Smooth muscle cell of the brain vasculature (primary cell): Measurements from ENCODE around the gene PPIL6.

Source experiments
- DNase-seq: peaks from one replicate; pipeline ENCODE4 v3.0.0-alpha.2; 2012; ENCODE audit warnings: low read depth, low spot score

Gene PPIL6

GRCh38 chr6:109363753-109364152, 76.7 kb downstream of the PPIL6 start:
- DNase-seq = no peak

GRCh38 chr6:109362102-109362884, 78.1 kb downstream of the PPIL6 start:
- DNase-seq = no peak

DNA sequence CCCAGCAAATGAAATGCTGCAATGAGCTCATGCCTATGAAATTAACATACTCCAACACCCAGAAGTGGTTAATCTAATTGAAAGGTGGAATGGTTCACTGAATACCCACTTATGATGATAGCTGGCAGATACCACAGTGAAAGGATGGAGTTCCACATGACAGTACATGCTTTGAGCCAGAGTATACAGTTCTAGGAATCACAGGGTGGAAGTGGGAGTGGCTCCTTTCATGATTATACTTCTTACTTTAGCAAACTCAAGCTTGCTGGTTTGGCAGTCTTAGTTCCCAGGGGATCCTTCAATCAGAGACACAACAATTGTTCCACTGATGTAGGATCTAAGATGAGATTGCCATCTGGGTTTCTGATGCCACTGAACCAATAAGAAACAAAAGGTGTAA, 79.6 kb downstream of the PPIL6 start:
- DNase-seq = no peak

- no peak for DNase-seq
Observed at GRCh38 chr6:109360281-109360680, 80.1 kb downstream of the PPIL6 start.

DNA sequence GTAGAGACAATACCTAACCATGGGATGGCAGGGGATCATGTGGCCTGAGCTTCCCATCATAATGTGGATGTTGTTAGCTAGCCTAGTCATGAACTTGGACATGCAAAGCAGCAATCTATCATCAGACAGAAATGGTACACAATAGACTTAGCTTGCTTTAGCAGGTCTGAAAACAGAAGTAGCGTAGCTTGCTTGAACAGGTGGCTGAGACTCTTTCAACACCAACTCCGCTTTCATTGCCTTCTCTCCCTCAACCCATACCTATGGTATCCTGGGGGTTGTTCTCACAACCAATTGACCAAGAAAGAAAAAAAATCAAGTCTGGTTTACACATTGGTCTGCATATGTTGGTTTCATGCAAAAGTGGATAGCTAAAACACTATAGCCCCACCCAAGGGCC, 81.2 kb downstream of the PPIL6 start:
- DNase-seq = no peak

DNA sequence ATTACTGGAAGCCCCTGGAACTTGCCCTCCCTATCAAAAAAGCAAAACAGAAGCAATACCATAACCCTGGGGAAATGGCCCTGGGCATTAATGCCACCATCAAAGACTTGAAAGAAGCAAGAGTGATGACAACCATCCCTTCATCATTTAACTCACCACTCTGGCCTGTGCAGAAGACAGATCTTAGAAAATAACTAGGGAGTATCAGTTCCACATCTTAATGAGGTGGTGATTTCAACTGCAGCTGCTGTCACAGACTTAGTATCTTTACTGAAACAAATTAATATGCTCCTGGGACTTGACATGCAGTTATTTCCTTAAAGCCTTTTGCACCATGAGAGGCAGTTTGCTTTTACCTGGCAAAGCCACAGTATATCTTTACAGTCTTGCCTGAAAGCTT, 82.2 kb downstream of the PPIL6 start:
- DNase-seq = no peak

- DNase-seq = no peak
Observed at GRCh38 chr6:109356237-109356636, 84.2 kb downstream of the PPIL6 start.

DNA sequence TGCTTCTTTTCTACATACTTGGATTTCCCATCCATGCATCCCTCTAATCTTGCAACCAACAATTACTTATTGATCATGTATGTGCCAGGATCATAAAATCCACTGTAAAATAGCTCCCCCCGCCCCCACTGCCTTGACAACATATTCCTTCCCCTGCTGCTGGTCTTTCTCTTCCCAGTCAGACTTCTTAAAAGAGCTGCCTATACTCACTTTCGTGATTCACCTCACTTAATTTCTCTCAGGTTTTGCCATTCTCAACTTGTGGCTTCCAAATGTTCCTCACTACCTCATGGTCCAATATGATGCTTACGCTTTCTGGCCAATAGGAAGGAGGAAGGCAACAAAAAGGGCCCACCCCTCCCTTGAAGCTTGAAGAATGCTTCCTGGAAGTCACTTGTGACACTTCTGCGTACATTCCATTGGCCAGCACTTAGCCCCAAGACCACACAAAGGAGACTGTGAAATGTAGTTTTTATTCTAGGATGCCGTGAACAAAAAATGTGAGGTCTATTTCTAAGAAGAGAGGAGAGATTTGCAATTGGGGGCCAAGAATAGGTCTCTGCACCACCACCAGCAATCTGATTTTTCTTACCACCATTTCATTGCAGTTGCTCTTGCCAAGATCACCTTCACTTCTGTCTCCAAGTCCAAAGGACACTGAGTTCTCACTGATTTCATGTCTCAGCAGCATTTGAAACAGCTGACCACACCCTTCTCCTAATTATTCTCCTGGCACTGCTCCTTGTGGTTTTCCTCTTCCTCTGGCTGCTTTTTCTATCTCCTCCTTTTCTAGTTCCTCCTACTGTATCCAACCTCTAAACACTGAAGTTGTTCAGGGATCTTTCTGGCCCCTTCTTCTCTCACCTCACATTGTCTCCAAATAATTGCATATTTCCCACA, 88.9 kb downstream of the PPIL6 start:
- no peak for DNase-seq

DNA sequence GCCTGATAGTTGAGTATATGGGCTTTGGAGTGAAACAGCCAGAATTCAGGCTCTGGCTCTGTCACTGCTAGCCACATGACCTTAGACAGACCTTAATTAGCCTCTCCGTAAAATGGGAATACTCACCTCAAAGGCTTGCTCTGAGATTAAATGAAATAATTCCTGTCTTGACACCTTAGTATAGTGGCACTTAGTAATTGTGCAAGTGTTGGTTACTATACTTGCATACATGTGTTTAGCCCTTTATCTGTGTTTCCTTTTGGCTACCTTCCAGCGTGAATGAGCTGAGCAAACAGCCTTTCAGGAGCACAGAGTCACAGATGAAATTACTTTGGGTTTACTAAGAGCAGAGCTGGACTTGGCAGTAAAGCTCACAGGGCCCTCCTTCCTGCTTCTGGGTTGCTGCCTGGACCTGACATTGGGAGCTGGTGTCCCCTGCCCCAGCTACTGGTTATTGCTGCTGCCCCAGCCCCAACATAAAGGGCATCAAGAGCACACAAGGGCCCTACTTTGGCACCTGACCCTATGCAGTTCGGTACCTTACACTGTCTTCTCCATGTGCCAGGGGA, 90.9 kb downstream of the PPIL6 start:
- DNase-seq = no peak

- DNase-seq = no peak
Observed at GRCh38 chr6:109348226-109348625, 92.2 kb downstream of the PPIL6 start.

DNA sequence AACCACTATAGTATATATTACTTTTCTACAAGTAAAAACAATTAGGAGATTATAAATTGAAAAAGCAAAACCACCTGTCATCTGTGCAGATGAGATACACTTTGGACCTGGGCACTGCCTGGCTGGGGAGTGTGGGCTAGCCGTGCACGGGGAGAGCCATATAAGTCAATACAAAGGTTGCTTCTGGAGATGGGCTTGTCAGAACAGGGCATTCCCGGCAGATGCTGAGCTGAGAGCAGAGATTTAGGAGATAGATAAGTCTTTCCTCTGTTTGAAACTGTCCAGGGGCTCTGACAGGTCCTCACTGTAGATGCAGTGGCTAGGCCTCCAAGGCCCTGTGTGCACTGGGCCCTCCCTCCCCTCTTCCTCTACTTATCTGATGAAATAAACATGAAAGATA, 92.6 kb downstream of the PPIL6 start:
- no peak for DNase-seq

DNA sequence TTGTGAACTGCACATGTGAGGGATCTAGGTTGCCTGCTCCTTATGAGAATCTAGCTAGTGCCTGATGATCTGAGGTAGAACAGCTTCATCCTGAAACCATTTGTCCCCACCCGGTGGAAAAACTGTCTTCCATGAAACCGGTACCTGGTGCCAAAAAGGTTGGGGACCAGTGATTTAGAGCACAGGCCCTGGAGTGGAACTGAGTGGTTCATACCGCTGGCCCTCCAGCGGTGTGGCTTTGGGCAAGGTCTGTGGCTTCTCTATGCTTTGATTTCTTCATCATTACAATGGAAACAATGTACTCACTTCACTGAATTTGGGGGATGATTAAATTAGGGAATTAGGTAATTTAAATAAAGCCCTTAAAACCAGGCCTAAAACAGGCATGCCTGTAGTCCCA, 94.4 kb downstream of the PPIL6 start:
- no peak for DNase-seq

- no peak for DNase-seq
Observed at GRCh38 chr6:109344226-109344625, 96.2 kb downstream of the PPIL6 start.

DNA sequence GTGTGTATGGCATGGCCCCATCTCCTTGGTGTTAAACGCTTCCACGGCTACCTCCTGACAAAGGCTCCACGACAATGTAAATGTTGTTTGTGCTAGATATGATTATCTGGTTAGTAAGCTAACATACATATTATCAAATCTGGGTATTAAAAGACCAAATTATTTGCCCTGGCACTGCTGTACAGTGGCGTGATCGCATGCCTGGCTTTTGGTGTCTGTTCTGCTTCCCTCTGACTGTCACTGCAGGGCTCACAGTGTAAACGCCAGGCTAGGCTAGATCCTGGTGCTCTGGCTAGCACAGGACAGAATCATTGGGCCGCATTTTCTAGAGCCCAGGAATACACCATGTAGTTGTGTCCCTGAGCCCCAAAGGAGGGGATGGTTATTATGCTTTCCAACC, 96.9 kb downstream of the PPIL6 start:
- DNase-seq = no peak

DNA sequence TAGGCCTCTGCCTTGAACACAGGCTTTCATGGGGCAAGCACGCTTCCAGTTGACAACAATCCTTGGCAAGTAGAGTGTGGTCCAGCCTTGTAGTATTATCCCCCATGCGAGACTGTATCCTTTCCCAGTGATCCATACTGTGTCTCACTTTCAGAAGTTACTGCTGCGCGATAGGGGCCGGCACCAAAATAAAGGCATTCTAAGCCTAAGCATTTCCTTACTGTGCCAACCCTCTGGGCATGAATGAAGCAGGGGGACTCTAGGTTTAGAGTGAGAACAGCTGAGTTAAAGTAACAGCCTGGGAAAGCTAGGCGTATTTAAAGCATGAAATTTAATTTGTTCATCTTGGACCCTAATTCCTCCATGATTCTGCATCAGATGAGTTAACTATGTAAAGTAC, 97.5 kb downstream of the PPIL6 start:
- no peak for DNase-seq

DNA sequence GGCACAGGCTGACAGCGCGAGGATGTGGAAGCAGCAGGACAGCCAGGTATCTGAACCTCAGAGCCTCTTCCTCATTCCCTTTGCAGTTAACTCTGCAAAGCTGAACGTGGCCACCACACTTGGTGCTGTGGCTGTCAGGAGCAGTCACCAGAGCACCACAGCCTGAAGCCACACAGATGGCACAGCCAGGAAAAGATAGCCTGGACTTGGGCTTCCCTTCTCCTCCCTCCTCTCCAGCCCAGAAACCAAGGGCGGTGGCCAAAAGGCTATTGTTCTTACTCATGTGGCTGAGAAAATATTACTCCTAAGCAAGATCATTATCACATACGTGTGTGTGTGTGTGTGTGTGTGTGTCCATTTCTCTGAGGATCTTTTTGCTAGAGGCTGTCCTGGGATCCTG, 97.9 kb downstream of the PPIL6 start:
- DNase-seq = no peak

- no peak for DNase-seq
Observed at GRCh38 chr6:109340811-109341210, 99.6 kb downstream of the PPIL6 start.
